PC-3 (cell line): ENCODE results near the gene DIS3L2. TPM values are rescaled to one million over a fixed set of nuclear protein-coding genes. Genes with fewer than 3 reads are reported as not detected.
"Not testable (repeated sequence)": the region's sequence is repeated elsewhere in the genome, so short reads cannot be mapped to it uniquely, and the experiment has no call there.

Source experiments
- ATAC-seq: fragments of 200-7000 bp; cut with Tn5 transposase; 2 replicates; pipeline ENCODE4 v1.9.1; 2020; ENCODE audit warnings: mild to moderate bottlenecking, moderate library complexity
- BruUV-seq: library from RNA; stranded (reverse); fragments of 400-500 nt; replicated peaks from 2 replicates; lab custom pipeline; 2021; lab: Mats Ljungman, UMichigan
- CTCF ChIA-PET: fragments of 300-600 bp; sonication (Branson Sonifier 250); formaldehyde crosslinking; loops from one replicate; lab custom pipeline; 2022; ENCODE audit warnings: antibody characterized with exemption; lab: Charles Lee
- POLR2A ChIA-PET: fragments of 300-600 bp; sonication (Branson Sonifier 250); formaldehyde crosslinking; loops from one replicate; lab custom pipeline; 2022; ENCODE audit warnings: antibody characterized with exemption; ENCODE audit not compliant: unreplicated experiment; lab: Charles Lee
- DNase-seq: peaks from one replicate; pipeline ENCODE4 v3.0.0-alpha.2; 2015
- H2AFZ ChIP-seq: fragments of 300-600 bp; sonication (generic); 2 replicates; pipeline ENCODE4 v1.6.0; 2016; ENCODE audit warnings: antibody characterized with exemption, low read length
- H3F3A ChIP-seq: fragments of 300-600 bp; sonication (generic); one replicate; pipeline ENCODE4 v1.6.0; 2017; ENCODE audit warnings: antibody characterized with exemption, low read length, control low read depth, mild to moderate bottlenecking; ENCODE audit not compliant: unreplicated experiment
- H3K27ac ChIP-seq: fragments of 300-600 bp; sonication (generic); 2 replicates; pipeline ENCODE4 v1.5.1; 2016; ENCODE audit warnings: mild to moderate bottlenecking, low read length
- H3K27me3 ChIP-seq: fragments of 300-600 bp; sonication (generic); 2 replicates; pipeline ENCODE4 v1.6.1; 2016; ENCODE audit warnings: low read length, mixed read lengths
- H3K36me3 ChIP-seq: fragments of 300-600 bp; sonication (generic); 2 replicates; pipeline ENCODE4 v1.6.1; 2016; ENCODE audit warnings: low read depth, mixed run types, low read length, mixed read lengths
- H3K4me1 ChIP-seq: fragments of 300-600 bp; sonication (generic); 2 replicates; pipeline ENCODE4 v1.5.1; 2016; ENCODE audit warnings: low read length; ENCODE audit not compliant: insufficient read depth
- H3K4me2 ChIP-seq: fragments of 300-600 bp; sonication (generic); 2 replicates; pipeline ENCODE4 v1.6.0; 2016; ENCODE audit warnings: low read length
- H3K4me3 ChIP-seq: fragments of 300-600 bp; sonication (generic); 2 replicates; pipeline ENCODE4 v1.5.1; 2016; ENCODE audit warnings: mild to moderate bottlenecking, low read length, mixed read lengths
- H3K79me2 ChIP-seq: fragments of 300-600 bp; sonication (generic); 2 replicates; pipeline ENCODE4 v1.6.1; 2017; ENCODE audit warnings: low read length, mixed read lengths
- H3K9ac ChIP-seq: fragments of 300-600 bp; sonication (generic); 2 replicates; pipeline ENCODE4 v1.6.0; 2016; ENCODE audit warnings: mild to moderate bottlenecking, low read length
- H3K9me2 ChIP-seq: fragments of 300-600 bp; sonication (generic); replicated peaks from 2 replicates; pipeline ENCODE4 v1.6.1; 2016; ENCODE audit warnings: mixed run types, low read length, mixed read lengths
- H3K9me3 ChIP-seq: fragments of 300-600 bp; sonication (generic); 2 replicates; pipeline ENCODE4 v1.6.1; 2016; ENCODE audit warnings: low read length, mixed read lengths
- H4K20me1 ChIP-seq: fragments of 300-600 bp; sonication (generic); 2 replicates; pipeline ENCODE4 v1.6.1; 2016; ENCODE audit warnings: low read length, mixed read lengths
- EZH2 ChIP-seq: fragments of 300-600 bp; sonication (generic); IDR thresholded peaks from one replicate; pipeline ENCODE4 v1.6.1; 2017; ENCODE audit warnings: antibody characterized with exemption, mild to moderate bottlenecking, low read length; ENCODE audit not compliant: unreplicated experiment
- EZH2phosphoT487 ChIP-seq: fragments of 300-600 bp; sonication (generic); IDR thresholded peaks from 2 replicates; pipeline ENCODE4 v1.6.1; 2018; ENCODE audit warnings: mild to moderate bottlenecking, antibody characterized with exemption, low read length, borderline replicate concordance
- intact Hi-C: fragments of 100-400 bp; cut with micrococcal nuclease; formaldehyde crosslinking; loops from 2 replicates; pipeline ENCODE4 v1.9.0; 2023
- total RNA-seq: library from RNA; depleted of rRNA; stranded (reverse); fragments of >200 nt; gene quantifications from 2 replicates; pipeline ENCODE4 v1.2.3, GENCODE V29; 2014
- TF ChIP-seq, protein P1 (sequence below): fragments of 300-600 bp; sonication (generic); conservative IDR thresholded peaks from 2 replicates; pipeline ENCODE4 v1.5.1; 2017; ENCODE audit warnings: antibody characterized with exemption, low read depth, mild to moderate bottlenecking, low read length

The DIS3L2 gene
- total RNA-seq, 1 experiment from 2014 or later, result 22.8 TPM

DNA sequence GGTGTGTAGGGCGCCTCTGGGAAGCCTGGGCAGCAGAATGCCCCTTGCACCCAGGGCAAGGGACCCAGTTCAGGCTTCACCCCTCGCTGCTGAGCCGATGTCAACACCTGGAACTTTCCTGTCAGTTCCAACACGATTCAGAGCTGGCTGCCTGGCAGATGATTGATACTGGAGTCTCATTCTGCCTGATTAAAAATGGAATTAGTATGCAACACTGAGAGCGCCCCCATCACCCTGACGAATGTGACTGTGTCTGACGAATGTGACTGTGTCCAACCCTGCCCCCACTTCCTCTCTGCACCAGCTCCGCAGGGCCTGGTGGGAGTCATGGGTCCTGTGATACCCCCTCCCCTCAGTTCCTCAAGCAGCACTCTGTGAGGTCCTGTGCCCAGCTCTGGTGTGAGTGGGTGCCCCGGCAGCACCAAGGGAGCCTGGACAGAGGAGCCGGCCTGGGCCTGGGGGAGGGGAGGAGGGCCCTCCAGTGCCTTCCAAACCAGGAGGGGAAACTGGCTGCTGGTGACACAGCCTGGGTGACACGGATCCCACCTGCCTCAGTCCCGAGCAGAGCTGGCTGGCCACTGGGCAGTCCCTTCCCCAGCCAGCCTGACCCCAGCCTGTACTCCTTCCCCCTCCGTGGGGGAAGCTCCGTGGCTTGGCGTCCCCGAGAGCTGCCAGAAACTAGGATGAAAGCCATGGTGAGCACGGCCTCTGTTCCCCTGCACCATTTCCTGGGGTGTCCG, 375.6 kb downstream of the DIS3L2 start:
- intact Hi-C loops, result no loop called here
- no peak for TF ChIP-seq EZH2phosphoT487
- TF ChIP-seq, protein P1, sequence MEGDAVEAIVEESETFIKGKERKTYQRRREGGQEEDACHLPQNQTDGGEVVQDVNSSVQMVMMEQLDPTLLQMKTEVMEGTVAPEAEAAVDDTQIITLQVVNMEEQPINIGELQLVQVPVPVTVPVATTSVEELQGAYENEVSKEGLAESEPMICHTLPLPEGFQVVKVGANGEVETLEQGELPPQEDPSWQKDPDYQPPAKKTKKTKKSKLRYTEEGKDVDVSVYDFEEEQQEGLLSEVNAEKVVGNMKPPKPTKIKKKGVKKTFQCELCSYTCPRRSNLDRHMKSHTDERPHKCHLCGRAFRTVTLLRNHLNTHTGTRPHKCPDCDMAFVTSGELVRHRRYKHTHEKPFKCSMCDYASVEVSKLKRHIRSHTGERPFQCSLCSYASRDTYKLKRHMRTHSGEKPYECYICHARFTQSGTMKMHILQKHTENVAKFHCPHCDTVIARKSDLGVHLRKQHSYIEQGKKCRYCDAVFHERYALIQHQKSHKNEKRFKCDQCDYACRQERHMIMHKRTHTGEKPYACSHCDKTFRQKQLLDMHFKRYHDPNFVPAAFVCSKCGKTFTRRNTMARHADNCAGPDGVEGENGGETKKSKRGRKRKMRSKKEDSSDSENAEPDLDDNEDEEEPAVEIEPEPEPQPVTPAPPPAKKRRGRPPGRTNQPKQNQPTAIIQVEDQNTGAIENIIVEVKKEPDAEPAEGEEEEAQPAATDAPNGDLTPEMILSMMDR, result no peak
- TF ChIP-seq EZH2, result no peak
- no peaks in the 10 kb centered on the region for H3K4me1 ChIP-seq
- H3K4me2 ChIP-seq, result no peak overlapping the region
- H3K9me2 ChIP-seq, result no peaks in the 10 kb centered on the region
- no peaks in the 10 kb centered on the region for H3F3A ChIP-seq
- no peak overlapping the region for H2AFZ ChIP-seq
- H4K20me1 ChIP-seq, result no peaks in the 10 kb centered on the region
- BruUV-seq, result no TSS peak
- no peak overlapping the region for H3K9ac ChIP-seq
- ATAC-seq (no peak), DNase-seq (no peak)
- H3K4me3 ChIP-seq, result no peak overlapping the region
- H3K27me3 ChIP-seq, result no peaks in the 10 kb centered on the region
- POLR2A ChIA-PET, result no interaction called here
- CTCF ChIA-PET, result no interaction called here
- H3K36me3 ChIP-seq, result no peaks in the 10 kb centered on the region
- H3K79me2 ChIP-seq, result no peaks in the 10 kb centered on the region
- no peak overlapping the region for H3K27ac ChIP-seq
- no peaks in the 10 kb centered on the region for H3K9me3 ChIP-seq

DNA sequence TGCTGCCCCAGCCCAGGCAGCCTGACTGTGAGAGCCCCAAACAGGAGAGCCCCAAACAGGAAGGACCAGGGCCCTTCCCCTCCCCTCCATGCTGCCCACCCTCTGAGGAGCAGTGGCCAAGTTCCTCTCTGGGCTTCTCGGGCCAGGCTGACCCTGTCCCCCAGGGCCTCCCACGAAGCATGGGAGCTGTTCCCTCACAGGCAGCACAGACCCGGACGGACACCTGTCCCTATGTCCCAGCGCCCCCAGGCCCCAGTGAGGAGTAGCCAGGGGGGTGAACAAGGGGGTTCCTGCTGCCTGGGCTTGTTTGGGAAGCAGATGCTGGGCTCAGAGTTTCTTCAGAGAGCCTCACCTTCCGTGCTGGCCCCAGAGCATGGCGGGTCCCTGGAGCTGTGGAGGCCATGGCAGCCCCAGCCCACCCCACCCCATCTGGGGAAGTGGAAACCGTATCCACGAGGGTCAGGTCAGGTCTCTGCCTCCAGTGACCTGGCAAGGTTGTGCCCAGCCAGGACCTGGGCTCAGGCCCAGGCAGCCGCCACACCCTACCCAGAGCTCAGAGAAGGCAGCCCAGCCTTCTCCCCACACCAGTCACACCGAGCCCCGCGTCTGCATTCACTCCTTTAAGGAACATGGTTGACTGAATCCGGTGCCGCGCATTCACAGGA, 376.7 kb downstream of the DIS3L2 start:
- H3K79me2 ChIP-seq, H2AFZ ChIP-seq, H3K4me1 ChIP-seq, H4K20me1 ChIP-seq, BruUV-seq, H3K36me3 ChIP-seq, H3F3A ChIP-seq, H3K9me3 ChIP-seq, POLR2A ChIA-PET, H3K9ac ChIP-seq, H3K27me3 ChIP-seq, ATAC-seq, H3K4me3 ChIP-seq, H3K4me2 ChIP-seq, H3K9me2 ChIP-seq, intact Hi-C loops, H3K27ac ChIP-seq, CTCF ChIA-PET, DNase-seq: not testable (repeated sequence)

DNA sequence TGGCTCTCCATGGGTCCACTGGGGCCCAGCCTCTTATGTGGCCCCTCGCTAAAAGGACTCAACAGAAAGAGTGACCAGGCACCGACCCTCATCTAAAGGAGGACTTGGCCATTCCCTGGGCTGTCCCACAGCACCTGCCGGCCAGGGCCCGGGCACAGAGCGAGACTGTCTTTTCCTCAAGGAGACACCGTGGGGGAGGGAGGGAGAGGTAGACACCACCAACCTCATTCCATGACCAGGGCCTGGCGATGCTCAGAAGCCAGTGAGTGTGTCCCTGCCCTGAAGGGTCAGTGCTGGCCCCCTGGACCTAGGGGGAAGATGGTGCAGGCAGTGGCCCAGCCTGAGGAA, 377.2 kb downstream of the DIS3L2 start:
- Histone ChIP-seq H3K36me3 (no peaks in the 10 kb centered on the region), H3K4me1 (no peaks in the 10 kb centered on the region), H3K9me2 (no peaks in the 10 kb centered on the region), H2AFZ (no peak overlapping the region), H3K79me2 (no peaks in the 10 kb centered on the region), H3K4me3 (no peak overlapping the region), H3K27me3 (no peaks in the 10 kb centered on the region), H3K9ac (no peak overlapping the region), H3F3A (no peaks in the 10 kb centered on the region), H3K9me3 (no peaks in the 10 kb centered on the region), H3K27ac (no peak overlapping the region), H3K4me2 (no peak overlapping the region), H4K20me1 (no peaks in the 10 kb centered on the region)
- TF ChIP-seq, protein P1, result no peak
- TF ChIP-seq EZH2 (no peak), EZH2phosphoT487 (no peak)
- ATAC-seq (no peak), DNase-seq (no peak)
- no TSS peak for BruUV-seq
- POLR2A ChIA-PET, result no interaction called here
- CTCF ChIA-PET, result no interaction called here
- intact Hi-C loops, result no loop called here
